SK-N-SH (cell line): ENCODE data around the gene KLHDC7A.

Source experiments
- CTCF ChIP-seq: fragments of 200-600 bp; sonication (generic); IDR thresholded peaks from 2 replicates; pipeline ENCODE4 v1.6.1; 2017; ENCODE audit warnings: antibody characterized with exemption, mild to moderate bottlenecking, moderate library complexity
- EP300 ChIP-seq, 2 experiments: IDR thresholded peaks; 2 replicates each; pipeline versions ENCODE4 v1.4.0 to v1.6.1; 2012; ENCODE audit warnings: borderline replicate concordance in 1 of 2, low read depth in 1 of 2, low read length in 1 of 2
- EZH2phosphoT487 ChIP-seq: fragments of 200-600 bp; sonication (generic); IDR thresholded peaks from 2 replicates; pipeline ENCODE4 v1.6.1; 2017; ENCODE audit warnings: low read depth, mixed run types, mild to moderate bottlenecking, antibody characterized with exemption, moderate library complexity, borderline replicate concordance
- FOXM1 ChIP-seq: IDR thresholded peaks from 2 replicates; pipeline ENCODE4 v1.4.0; 2012; ENCODE audit warnings: low read depth, mild to moderate bottlenecking
- GABPA ChIP-seq: IDR thresholded peaks from 2 replicates; pipeline ENCODE4 v1.4.0; 2012; ENCODE audit warnings: low read depth, mild to moderate bottlenecking
- POLR2AphosphoS5 ChIP-seq: IDR thresholded peaks from 2 replicates; pipeline ENCODE4 v1.6.1; 2012; ENCODE audit warnings: low read depth, low read length
- RAD21 ChIP-seq: IDR thresholded peaks from 2 replicates; pipeline ENCODE4 v1.6.1; 2012; ENCODE audit warnings: mild to moderate bottlenecking, low read length
- REST ChIP-seq: IDR thresholded peaks from 2 replicates; pipeline ENCODE4 v1.6.1; 2012; ENCODE audit warnings: mild to moderate bottlenecking, low read depth, low read length, moderate library complexity
- RFX5 ChIP-seq: IDR thresholded peaks from 2 replicates; pipeline ENCODE4 v1.6.1; 2012; ENCODE audit warnings: mild to moderate bottlenecking, improper control_type of control experiment, low read length
- RXRA ChIP-seq: IDR thresholded peaks from 2 replicates; pipeline ENCODE4 v1.4.0; 2012; ENCODE audit warnings: low read depth, mild to moderate bottlenecking, borderline replicate concordance
- SIN3A ChIP-seq: IDR thresholded peaks from 2 replicates; pipeline ENCODE4 v1.6.1; 2012; ENCODE audit warnings: low read depth, mild to moderate bottlenecking, low read length, moderate library complexity, borderline replicate concordance
- TCF12 ChIP-seq: IDR thresholded peaks from 2 replicates; pipeline ENCODE4 v1.4.0; 2012
- YY1 ChIP-seq: IDR thresholded peaks from 2 replicates; pipeline ENCODE4 v1.4.0; 2012; ENCODE audit warnings: low read depth, mild to moderate bottlenecking
- ZBTB33 ChIP-seq: IDR thresholded peaks from 2 replicates; pipeline ENCODE4 v1.4.0; 2012; ENCODE audit warnings: low read depth, borderline replicate concordance

GRCh38 chr1:18481921-18482701 lies 1.4 kb downstream of the KLHDC7A start:
- no peak for TF ChIP-seq TCF12
- no peak for TF ChIP-seq ZBTB33
- TF ChIP-seq EP300 (IDR thresholded peaks at IDR 0.05; ENCODE audit: borderline replicate concordance in 1 of 2, low read depth in 1 of 2, low read length in 1 of 2): no peak
- TF ChIP-seq REST: no peak
- no peak for TF ChIP-seq FOXM1
- no peak for TF ChIP-seq SIN3A
- no peak for TF ChIP-seq GABPA
- TF ChIP-seq CTCF: no peak
- TF ChIP-seq YY1: no peak
- TF ChIP-seq RAD21: no peak
- TF ChIP-seq RFX5: no peak
- no peak for TF ChIP-seq EZH2phosphoT487
- no peak for TF ChIP-seq POLR2AphosphoS5
- TF ChIP-seq RXRA: no peak
